ENCODE data around the gene SPRYD7. TPM values are rescaled to one million over a fixed set of nuclear protein-coding genes. Genes with fewer than 3 reads are reported as not detected.

Gene SPRYD7
- total RNA-seq, 1 donor from 2014 or later: 13.4 TPM

- H3K4me3 ChIP-seq: no peak overlapping the region
- no peak for DNase-seq
- no peaks in the 10 kb centered on the region for H3K9me3 ChIP-seq (replicated peaks)
- H3K27ac ChIP-seq (replicated peaks): no peak overlapping the region
- intact Hi-C loops (cut with micrococcal nuclease): loop anchor here (5.0 to 10.0 kb wide), 2 partner anchors 559 to 826 kb away; no protein-coding TSS in a partner anchor
- H3K27me3 ChIP-seq (ENCODE audit: low read depth): no peaks in the 10 kb centered on the region
- peaks cover 17% of the 10 kb centered on the region for H3K4me1 ChIP-seq
- TF ChIP-seq CTCF (IDR thresholded peaks at IDR 0.05; ENCODE audit: borderline replicate concordance): no peak
- no peaks in the 10 kb centered on the region for H3K36me3 ChIP-seq
Observed at GRCh38 chr13:49975826-49976225, 39.7 kb upstream of the SPRYD7 start.

- Histone ChIP-seq H3K4me1 (no peaks in the 10 kb centered on the region), H3K27ac (replicated peaks) (no peak overlapping the region), H3K4me3 (no peak overlapping the region), H3K9me3 (replicated peaks) (no peaks in the 10 kb centered on the region), H3K36me3 (no peaks in the 10 kb centered on the region), H3K27me3 (ENCODE audit: low read depth) (no peaks in the 10 kb centered on the region)
- no peak for TF ChIP-seq CTCF (IDR thresholded peaks at IDR 0.05; ENCODE audit: borderline replicate concordance)
- DNase-seq: no peak
- intact Hi-C loops (cut with micrococcal nuclease): loop anchor here (10.0 kb wide), 1 partner anchor 562 kb away; no protein-coding TSS in a partner anchor
Observed at GRCh38 chr13:49972709-49973108, 36.6 kb upstream of the SPRYD7 start.

- no peak overlapping the region for H3K27ac ChIP-seq (replicated peaks)
- no peak for TF ChIP-seq CTCF (IDR thresholded peaks at IDR 0.05; ENCODE audit: borderline replicate concordance)
- H3K36me3 ChIP-seq: peaks cover 25% of the 10 kb centered on the region
- no peaks in the 10 kb centered on the region for H3K4me1 ChIP-seq
- intact Hi-C loops (cut with micrococcal nuclease): no loop called here
- peaks cover 36% of the 10 kb centered on the region for H3K9me3 ChIP-seq (replicated peaks)
- no peak for DNase-seq
- H3K4me3 ChIP-seq: no peak overlapping the region
- H3K27me3 ChIP-seq (ENCODE audit: low read depth): no peaks in the 10 kb centered on the region
Observed at GRCh38 chr13:49967456-49967855, 31.3 kb upstream of the SPRYD7 start.

GRCh38 chr13:49958321-49958720 is 22.2 kb upstream of the SPRYD7 start:
- Histone ChIP-seq H3K27ac (replicated peaks) (no peak overlapping the region), H3K36me3 (peaks cover 22% of the 10 kb centered on the region), H3K4me1 (no peaks in the 10 kb centered on the region), H3K4me3 (no peak overlapping the region), H3K9me3 (replicated peaks) (peaks cover 36% of the 10 kb centered on the region), H3K27me3 (ENCODE audit: low read depth) (no peaks in the 10 kb centered on the region)
- no peak for TF ChIP-seq CTCF (IDR thresholded peaks at IDR 0.05; ENCODE audit: borderline replicate concordance)
- intact Hi-C loops (cut with micrococcal nuclease): no loop called here
- DNase-seq: no peak

GRCh38 chr13:49956131-49956530 is 20.0 kb upstream of the SPRYD7 start:
- intact Hi-C loops (cut with micrococcal nuclease): no loop called here
- TF ChIP-seq CTCF (IDR thresholded peaks at IDR 0.05; ENCODE audit: borderline replicate concordance): no peak
- H3K9me3 ChIP-seq (replicated peaks): peaks cover 16% of the 10 kb centered on the region

More at GRCh38 chr13:49956131-49956530, 20.0 kb upstream of the SPRYD7 start:
- no peaks in the 10 kb centered on the region for H3K4me1 ChIP-seq
- H3K4me3 ChIP-seq: no peak overlapping the region
- H3K27ac ChIP-seq (replicated peaks): no peak overlapping the region
- no peak for DNase-seq
- peaks cover 6% of the 10 kb centered on the region for H3K36me3 ChIP-seq
- no peaks in the 10 kb centered on the region for H3K27me3 ChIP-seq (ENCODE audit: low read depth)

Measured in left ventricle myocardium inferior (tissue), 1 donor.